GM13976 (cell line): ENCODE measurements around the gene DNAJB11.

Source experiments
- DNase-seq: peaks from one replicate; pipeline ENCODE4 v3.0.0; 2012; ENCODE audit warnings: low spot score
- CTCF ChIP-seq: IDR thresholded peaks from 2 replicates; pipeline ENCODE4 v1.5.1; 2012; ENCODE audit warnings: borderline replicate concordance, mild to moderate bottlenecking; ENCODE audit not compliant: insufficient read depth; ENCODE audit errors: extremely low read depth, missing control alignments, control extremely low read depth
- in situ Hi-C: fragments of 300-500 bp; cut with MboI; formaldehyde crosslinking; loops from one replicate; pipeline ENCODE4 v1.12.0; 2022; ENCODE audit warnings: low sequenced_read_pairs, mixed read lengths, inconsistent platforms; ENCODE audit not compliant: unreplicated experiment

DNAJB11 gene

GRCh38 chr3:186614597-186615483 is 44.3 kb downstream of the DNAJB11 start:
- peak; percentile 97 for TF ChIP-seq CTCF
- DNase-seq: peak; percentile 86
- in situ Hi-C loops: no loop called here

GRCh38 chr3:186616299-186616617 is 45.7 kb downstream of the DNAJB11 start:
- no peak for DNase-seq
- in situ Hi-C loops: no loop called here
- TF ChIP-seq CTCF: no peak

- peak; percentile 92 for DNase-seq
- TF ChIP-seq CTCF: peak; percentile 95
- in situ Hi-C loops: no loop called here
These were observed 46.8 kb downstream of the DNAJB11 start for GRCh38 chr3:186617036-186617946.

GRCh38 chr3:186618318-186618938 is 47.9 kb downstream of the DNAJB11 start:
- in situ Hi-C loops: no loop called here
- no peak for DNase-seq
- TF ChIP-seq CTCF: no peak

GRCh38 chr3:186619787-186620212 is 49.3 kb downstream of the DNAJB11 start:
- no peak for TF ChIP-seq CTCF
- no peak for DNase-seq
- in situ Hi-C loops: loop anchor here (10.0 kb wide), 1 partner anchor 195 kb away; no protein-coding TSS in a partner anchor

GRCh38 chr3:186620213-186621092 is 49.9 kb downstream of the DNAJB11 start:
- DNase-seq: no peak
- no peak for TF ChIP-seq CTCF
- in situ Hi-C loops: loop anchor here (10.0 kb wide), 1 partner anchor 194 kb away; no protein-coding TSS in a partner anchor
